Lower lobe of right lung (tissue), 2 donors: ENCODE data around the gene PREP. TPM values are rescaled to one million over a fixed set of nuclear protein-coding genes. Genes with fewer than 3 reads are reported as not detected.
A peak's percentile ranks its signal among the peaks of the same experiment; 100 is the strongest.

Experiments
- ATAC-seq, 2 donors: fragments of 200-7000 bp; cut with Tn5 transposase; one replicate each; pipeline ENCODE4 v1.9.1; 2020 to 2022; ENCODE audit warnings: mild to moderate bottlenecking in 2 of 2, moderate library complexity in 2 of 2
- DNase-seq: peaks from one replicate; pipeline ENCODE4 v3.0.0-alpha.2; 2020
- H3K27ac ChIP-seq: fragments of 200-600 bp; one replicate; pipeline ENCODE4 v1.8.0; 2022
- H3K27me3 ChIP-seq: fragments of 200-600 bp; one replicate; pipeline ENCODE4 v1.8.0; 2022; ENCODE audit warnings: low read depth
- H3K36me3 ChIP-seq: fragments of 200-600 bp; one replicate; pipeline ENCODE4 v1.8.0; 2022; ENCODE audit warnings: mild to moderate bottlenecking
- H3K4me1 ChIP-seq: fragments of 200-600 bp; one replicate; pipeline ENCODE4 v1.8.0; 2022
- H3K4me3 ChIP-seq: fragments of 200-600 bp; one replicate; pipeline ENCODE4 v1.8.0; 2022; ENCODE audit warnings: mild to moderate bottlenecking
- H3K9me3 ChIP-seq: fragments of 200-600 bp; one replicate; pipeline ENCODE4 v1.8.0; 2022
- CTCF ChIP-seq: fragments of 200-600 bp; IDR thresholded peaks from one replicate; pipeline ENCODE4 v1.8.0; 2022; ENCODE audit warnings: antibody characterized with exemption, mild to moderate bottlenecking
- intact Hi-C: fragments of 100-400 bp; cut with DNase I; formaldehyde crosslinking; loops from one replicate; pipeline ENCODE4 v1.11.0; 2022
- total RNA-seq: library from RNA; stranded (reverse); fragmentation: NEBNext Ultra II Directional; extraction: Animal tissue kit (Norgen Biotek cat#: 25700); gene quantifications from one replicate; pipeline ENCODE4 v1.2.1, GENCODE V29; 2021
- donor health status: DM: no; HTN: yes; CAD: no; lungs with severe emphysema.

PREP gene
- total RNA-seq, 1 donor from 2014 or later: 30.0 TPM

- Histone ChIP-seq H3K27me3 (no peaks in the 10 kb centered on the region), H3K27ac (no peak overlapping the region), H3K4me3 (no peak overlapping the region), H3K36me3 (peaks cover 21% of the 10 kb centered on the region), H3K9me3 (no peaks in the 10 kb centered on the region), H3K4me1 (no peaks in the 10 kb centered on the region)
- no peak for DNase-seq
- TF ChIP-seq CTCF: no peak
- no peak for ATAC-seq
- intact Hi-C loops: no loop called here
Measured at GRCh38 chr6:105310371-105310770, 92.5 kb downstream of the PREP start.

- peak in 1 of 2 donors; percentile 25 for ATAC-seq
- TF ChIP-seq CTCF: no peak
Measured at GRCh38 chr6:105308840-105309239, 94.0 kb downstream of the PREP start.

GRCh38 chr6:105305521-105305920 is 97.4 kb downstream of the PREP start:
- no peak for DNase-seq
- Histone ChIP-seq H3K9me3 (no peaks in the 10 kb centered on the region), H3K4me3 (no peak overlapping the region), H3K27me3 (no peaks in the 10 kb centered on the region), H3K27ac (no peak overlapping the region), H3K4me1 (no peaks in the 10 kb centered on the region), H3K36me3 (peaks cover 10% of the 10 kb centered on the region)
- no peak for TF ChIP-seq CTCF
- no peak for ATAC-seq
- intact Hi-C loops: no loop called here

More at GRCh38 chr6:105308840-105309239, 94.0 kb downstream of the PREP start:
- H3K36me3 ChIP-seq: peaks cover 17% of the 10 kb centered on the region
- no peak overlapping the region for H3K27ac ChIP-seq
- H3K27me3 ChIP-seq: no peaks in the 10 kb centered on the region
- H3K4me1 ChIP-seq: no peaks in the 10 kb centered on the region
- intact Hi-C loops: no loop called here
- H3K9me3 ChIP-seq: no peaks in the 10 kb centered on the region
- H3K4me3 ChIP-seq: no peak overlapping the region
- DNase-seq: no peak

- Histone ChIP-seq H3K36me3 (peaks cover 10% of the 10 kb centered on the region), H3K9me3 (no peaks in the 10 kb centered on the region), H3K27me3 (no peaks in the 10 kb centered on the region), H3K4me3 (no peak overlapping the region), H3K4me1 (no peaks in the 10 kb centered on the region), H3K27ac (no peak overlapping the region)
- no peak for TF ChIP-seq CTCF
- intact Hi-C loops: no loop called here
- ATAC-seq (no peak), DNase-seq (no peak)
Measured at GRCh38 chr6:105304825-105305224, 98.1 kb downstream of the PREP start.

- no peak for TF ChIP-seq CTCF
- H3K27me3 ChIP-seq: no peaks in the 10 kb centered on the region
- ATAC-seq (no peak), DNase-seq (no peak)
- H3K36me3 ChIP-seq: peaks cover 10% of the 10 kb centered on the region
- no peak overlapping the region for H3K4me3 ChIP-seq
- no peaks in the 10 kb centered on the region for H3K9me3 ChIP-seq
- H3K4me1 ChIP-seq: no peaks in the 10 kb centered on the region
- intact Hi-C loops: no loop called here
- H3K27ac ChIP-seq: no peak overlapping the region
Measured at GRCh38 chr6:105304366-105304765, 98.5 kb downstream of the PREP start.

GRCh38 chr6:105302617-105303128 is 100.2 kb downstream of the PREP start:
- DNase-seq (no peak), ATAC-seq (no peak)
- no peak for TF ChIP-seq CTCF
- Histone ChIP-seq H3K9me3 (no peaks in the 10 kb centered on the region), H3K4me1 (no peaks in the 10 kb centered on the region), H3K36me3 (peaks cover 15% of the 10 kb centered on the region), H3K4me3 (no peak overlapping the region), H3K27ac (no peak overlapping the region), H3K27me3 (no peaks in the 10 kb centered on the region)
- intact Hi-C loops: no loop called here
